Measurements from ENCODE around the gene SMARCA4.

- TF ChIP-seq GATA2 (IDR thresholded peaks at IDR 0.05; ENCODE audit: low read depth, low read length) (no peak), GATA3 (IDR thresholded peaks at IDR 0.05; ENCODE audit: low read depth, low read length) (no peak)
Observed at GRCh38 chr19:10983026-10983425, 22.2 kb downstream of the SMARCA4 start.

All from SH-SY5Y (cell line).